ENCODE data around the gene CAPNS2.

The CAPNS2 gene

DNA sequence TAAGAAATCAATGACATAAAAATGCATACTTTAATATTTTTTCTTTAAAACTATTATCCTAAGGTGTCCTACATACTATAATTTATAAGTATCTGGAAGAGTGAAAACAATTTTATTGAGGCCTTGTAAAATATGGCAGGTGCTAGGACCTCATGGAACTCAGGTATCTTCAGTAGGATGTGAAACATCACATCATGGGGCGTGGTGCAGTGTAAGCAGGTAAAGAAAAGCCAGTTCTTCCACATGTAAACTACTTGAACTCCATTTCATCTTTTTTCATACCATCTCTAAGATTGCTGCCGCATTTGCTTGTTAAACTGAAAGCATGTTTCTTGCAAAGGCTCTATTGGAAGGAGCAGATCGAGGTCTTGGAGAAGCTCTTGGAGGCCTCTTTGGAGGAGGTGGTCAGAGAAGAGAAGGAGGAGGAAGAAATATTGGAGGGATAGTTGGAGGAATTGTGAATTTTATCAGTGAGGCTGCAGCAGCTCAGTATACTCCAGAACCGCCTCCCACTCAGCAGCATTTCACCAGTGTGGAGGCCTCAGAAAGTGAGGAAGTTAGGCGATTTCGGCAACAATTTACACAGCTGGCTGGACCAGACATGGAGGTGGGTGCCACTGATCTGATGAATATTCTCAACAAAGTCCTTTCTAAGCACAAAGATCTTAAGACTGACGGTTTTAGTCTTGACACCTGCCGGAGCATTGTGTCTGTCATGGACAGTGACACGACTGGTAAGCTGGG, at the start of gene CAPNS2:
Gene CAPNS2, plus strand, starts transcription at position 253 of the 744 bp plus-strand sequence. Its CDS starts 73 bp downstream, at position 326.
- no peak for DNase-seq (ENCODE audit: low spot score)

- DNase-seq (ENCODE audit: low spot score), result no peak
These were observed 44.7 kb upstream of the CAPNS2 start for GRCh38 chr16:55521792-55522191.

DNA sequence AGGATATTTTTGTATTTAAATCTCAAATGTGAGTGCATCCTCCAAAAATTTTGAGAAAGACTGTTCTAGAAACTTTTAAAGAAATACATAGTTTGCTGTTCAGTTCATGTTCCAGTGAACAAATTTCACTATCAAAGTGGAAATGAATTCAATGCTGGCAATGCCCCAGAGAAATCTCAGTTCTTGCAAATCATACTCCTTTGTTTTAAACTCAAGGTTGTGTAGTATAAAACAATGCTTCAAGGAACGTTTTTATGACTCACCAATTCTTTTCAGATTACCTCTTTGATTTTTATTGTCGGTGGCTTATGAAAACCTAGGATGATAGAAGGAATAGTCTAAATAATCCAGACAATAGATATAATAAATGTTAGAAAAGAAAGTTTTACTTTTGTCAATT, 40.0 kb upstream of the CAPNS2 start:
- DNase-seq (ENCODE audit: low spot score), result no peak

GRCh38 chr16:55527885-55528284, 38.6 kb upstream of the CAPNS2 start:
- no peak for DNase-seq (ENCODE audit: low spot score)

DNA sequence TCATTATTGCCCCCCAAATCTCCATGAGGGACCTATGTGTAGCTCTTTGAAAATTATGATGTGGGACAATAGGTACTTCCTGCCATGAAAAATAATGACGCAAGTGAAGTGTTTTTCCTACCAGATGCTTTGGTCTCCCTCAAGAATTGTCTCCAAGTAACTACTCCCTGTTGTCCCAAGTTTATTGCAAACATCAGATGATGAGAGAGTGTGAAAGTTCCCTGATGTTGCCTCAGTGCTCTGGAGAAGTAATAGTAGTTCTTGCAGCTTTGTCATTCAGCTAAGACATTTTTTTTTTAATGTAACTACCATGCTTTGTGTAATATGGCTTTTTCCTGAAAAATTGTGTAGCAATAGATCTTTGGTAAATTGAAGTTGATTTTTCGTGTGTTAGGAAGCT, 37.5 kb upstream of the CAPNS2 start:
- no peak for DNase-seq (ENCODE audit: low spot score)

DNA sequence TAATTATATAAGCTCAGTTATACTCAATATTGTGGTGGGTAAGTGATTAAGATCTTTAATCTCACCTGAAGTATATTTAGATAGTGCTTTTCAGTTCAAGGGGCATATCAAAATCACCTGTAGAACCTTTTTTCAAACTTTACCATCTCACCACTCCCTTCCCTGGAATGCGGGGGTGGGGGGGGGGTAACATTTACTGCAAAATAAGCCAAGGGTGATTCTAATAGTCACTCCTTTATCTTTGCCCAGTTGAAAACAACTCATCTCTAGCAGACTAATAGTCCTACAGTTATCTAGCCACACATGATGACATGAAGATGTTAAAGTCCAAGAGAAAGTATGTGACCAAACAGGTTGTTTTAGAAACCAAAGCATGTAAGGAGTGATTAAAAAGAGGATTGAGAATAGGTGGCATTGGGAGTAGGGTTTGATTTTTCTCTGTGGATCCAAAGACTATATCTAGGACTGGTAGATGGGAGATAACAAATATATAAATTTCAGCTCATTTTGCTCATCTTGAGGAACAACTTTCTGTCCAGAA, 36.1 kb upstream of the CAPNS2 start:
- no peak for DNase-seq (ENCODE audit: low spot score)

- DNase-seq (ENCODE audit: low spot score), result peak; percentile 28
These were observed 34.3 kb upstream of the CAPNS2 start for GRCh38 chr16:55532227-55532626.

DNA sequence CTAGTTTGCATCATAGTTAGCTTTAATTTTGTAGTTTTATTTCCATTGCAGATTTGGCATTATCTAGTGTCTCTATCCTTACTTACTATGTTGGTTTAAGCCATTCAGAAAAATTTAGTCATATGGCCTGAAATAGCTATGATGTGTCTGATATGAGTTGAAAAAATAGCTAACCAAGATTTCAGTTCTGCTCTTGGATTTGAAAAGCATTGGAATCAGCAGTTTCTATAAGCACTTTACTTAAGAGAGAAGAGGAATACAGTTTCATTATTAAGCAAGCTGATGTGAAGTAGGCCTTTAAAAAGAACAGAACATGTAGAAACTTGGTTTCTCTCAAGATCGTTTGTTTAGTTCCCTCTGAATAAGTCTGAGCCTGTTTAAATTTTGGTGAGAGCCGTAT, 31.7 kb upstream of the CAPNS2 start:
- DNase-seq (ENCODE audit: low spot score), result no peak

DNA sequence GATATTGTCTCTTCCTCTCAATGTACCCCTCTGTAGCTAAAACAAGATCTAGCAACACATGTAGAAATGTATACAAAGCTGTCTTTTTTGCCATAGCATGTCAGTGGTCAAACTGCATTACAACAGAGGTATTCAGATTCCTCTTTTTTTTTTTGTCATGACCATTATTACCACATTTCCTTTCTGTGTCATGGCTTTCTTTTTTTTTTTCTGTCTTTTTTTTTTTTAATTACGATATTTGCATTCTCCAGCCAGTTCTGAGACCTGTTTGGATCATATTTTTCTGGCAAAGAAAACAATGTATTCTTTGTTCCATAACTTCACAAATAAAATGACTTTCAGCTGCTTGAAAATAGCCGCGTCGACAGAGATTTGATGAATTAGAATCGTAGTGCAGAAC, 27.4 kb upstream of the CAPNS2 start:
- peak; percentile 14 for DNase-seq (ENCODE audit: low spot score)

- DNase-seq (ENCODE audit: low spot score), result no peak
These were observed 27.0 kb upstream of the CAPNS2 start for GRCh38 chr16:55539488-55539887.

DNA sequence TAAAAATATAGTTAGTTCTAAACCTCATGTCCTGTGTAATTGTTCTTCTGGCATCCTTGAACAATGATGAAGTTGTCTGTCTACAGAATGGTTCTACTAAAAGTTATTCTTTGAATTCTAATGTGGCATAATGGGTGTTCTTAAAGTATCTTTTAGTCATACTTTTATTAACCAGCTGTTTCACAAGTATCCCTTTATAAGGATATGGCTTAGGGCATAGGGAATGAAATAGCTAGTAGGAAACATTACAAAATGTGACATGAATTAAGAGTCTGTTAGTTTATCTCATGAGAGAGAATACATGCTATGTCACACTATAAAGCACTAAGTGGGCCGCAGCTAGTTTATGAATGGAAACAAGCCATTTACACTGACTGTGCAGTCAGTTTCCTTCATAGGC, 26.3 kb upstream of the CAPNS2 start:
- DNase-seq (ENCODE audit: low spot score), result no peak

DNA sequence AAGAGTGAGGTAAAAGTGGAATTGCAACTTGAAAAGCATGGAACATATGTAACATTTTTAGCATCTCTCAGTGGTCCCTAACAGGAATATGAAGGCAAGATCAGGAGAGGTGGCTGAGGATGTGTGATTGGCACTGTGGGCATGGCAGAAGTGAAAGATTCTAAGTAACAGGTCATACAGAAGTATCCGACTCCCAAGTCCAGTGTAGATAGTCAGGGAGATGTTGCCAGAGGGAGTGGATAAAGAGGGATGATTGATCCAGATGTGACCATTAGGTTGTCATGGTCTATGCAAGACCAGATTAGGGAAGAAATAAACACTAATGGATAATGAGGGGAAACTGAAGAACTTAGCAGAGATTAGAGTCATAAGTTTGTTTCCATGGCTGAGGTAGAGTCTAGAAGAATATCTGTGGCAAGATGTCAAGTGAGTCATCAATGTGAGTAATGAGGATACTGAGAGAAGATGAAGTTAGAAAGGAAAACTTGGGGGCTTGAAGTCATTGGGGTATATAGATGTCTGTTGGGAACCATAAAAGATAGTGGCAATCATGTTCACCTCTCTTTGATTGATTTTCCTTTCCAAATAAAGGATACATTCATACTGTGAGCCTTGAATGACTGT, 23.9 kb upstream of the CAPNS2 start:
- DNase-seq (ENCODE audit: low spot score), result peak; percentile 30

DNA sequence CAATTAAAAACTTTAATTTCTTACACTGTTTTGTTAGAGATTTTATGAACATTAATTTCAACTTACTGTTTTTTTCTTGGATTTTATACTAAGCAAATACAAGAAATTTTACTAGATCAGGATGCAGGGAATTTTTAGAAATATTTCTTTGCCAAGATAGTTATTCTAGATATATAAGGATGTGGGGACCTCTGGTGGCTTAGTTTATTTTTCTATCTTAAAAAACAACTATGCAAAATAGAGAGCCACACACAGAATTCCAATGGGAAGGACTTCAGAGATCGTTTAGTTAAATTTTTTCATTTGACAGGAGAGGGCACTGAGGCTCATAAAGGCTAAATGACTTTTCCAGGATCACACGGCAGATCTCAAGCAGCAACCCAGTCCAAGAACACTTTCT, 23.0 kb upstream of the CAPNS2 start:
- DNase-seq (ENCODE audit: low spot score), result no peak

DNA sequence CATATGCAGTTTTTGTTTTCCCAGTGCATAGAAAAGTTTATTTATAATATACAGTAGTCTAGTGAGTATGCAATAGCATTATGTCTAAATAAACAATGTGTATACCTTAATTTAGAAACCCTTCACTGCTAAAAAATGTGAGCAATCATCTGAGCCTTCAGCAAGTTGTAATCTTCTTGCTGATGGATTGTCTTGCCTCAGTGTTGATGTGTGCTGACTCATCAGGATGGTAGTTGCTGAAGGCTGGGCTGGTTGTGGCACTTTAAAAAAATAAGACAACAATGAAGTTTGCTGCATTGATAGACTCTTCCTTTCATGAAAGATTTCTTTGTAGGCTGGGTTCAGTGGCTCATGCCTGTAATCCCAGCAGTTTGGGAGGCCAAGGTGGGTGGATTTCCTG, 13.9 kb upstream of the CAPNS2 start:
- peak; percentile 39 for DNase-seq (ENCODE audit: low spot score)

DNA sequence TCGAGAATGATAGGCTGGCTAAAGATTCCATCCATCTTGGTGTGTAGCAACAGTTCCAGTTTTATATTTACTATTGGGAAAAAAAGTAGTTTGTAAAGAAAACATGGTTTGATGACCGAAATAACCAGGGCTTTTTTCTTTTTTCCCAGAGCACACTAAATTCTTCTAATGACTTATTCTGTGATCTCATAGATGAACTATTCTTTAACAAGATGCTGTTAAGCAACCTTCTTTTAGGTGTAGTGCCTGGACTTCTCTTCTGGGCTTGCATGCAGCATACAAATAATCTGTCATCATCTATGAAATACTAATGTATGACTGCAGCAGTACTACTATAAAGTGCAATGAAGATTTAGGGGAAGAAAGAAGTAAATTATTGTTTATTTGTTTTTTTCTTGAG, 11.0 kb upstream of the CAPNS2 start:
- peak; percentile 55 for DNase-seq (ENCODE audit: low spot score)

DNA sequence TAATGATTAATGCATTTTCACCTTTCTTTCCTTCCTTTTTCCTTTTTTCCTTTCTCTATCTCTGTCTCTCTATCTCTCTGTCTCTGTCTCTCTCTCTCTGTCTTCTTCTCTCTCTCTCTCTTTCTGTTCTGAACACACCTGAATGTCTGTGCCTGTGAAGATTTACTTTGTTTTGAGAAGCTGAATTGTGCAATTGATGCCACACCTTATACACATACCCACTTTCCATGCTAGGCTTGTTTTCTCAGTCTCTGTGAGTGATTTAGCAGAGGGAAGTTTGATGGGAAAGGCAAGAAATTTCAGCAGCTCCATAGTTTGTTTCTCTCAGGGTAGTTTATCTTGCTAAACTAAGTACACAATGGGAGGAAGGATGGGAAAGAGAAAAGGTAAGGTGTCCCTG, 9.3 kb upstream of the CAPNS2 start:
- DNase-seq (ENCODE audit: low spot score), result no peak

DNA sequence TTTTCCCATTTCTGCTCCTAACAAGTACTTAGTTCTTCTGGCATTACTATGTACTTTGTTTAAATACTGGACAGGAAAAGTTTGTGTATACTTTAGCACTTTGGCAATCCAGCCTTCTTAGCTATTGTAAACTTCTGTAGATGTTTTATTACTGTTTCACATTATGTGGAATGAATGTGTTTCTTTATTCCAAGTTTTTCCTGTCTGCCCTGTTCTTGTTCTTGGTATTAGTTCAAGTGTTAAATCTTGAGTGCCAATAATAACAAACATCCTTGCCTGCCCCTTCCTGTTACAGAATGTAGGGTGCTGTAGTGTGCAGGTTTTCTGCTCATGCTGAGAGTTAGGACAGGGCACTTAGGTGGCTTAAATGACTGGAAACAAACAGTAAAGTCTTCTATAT, 7.3 kb upstream of the CAPNS2 start:
- no peak for DNase-seq (ENCODE audit: low spot score)

- DNase-seq (ENCODE audit: low spot score), result no peak
These were observed 6.5 kb upstream of the CAPNS2 start for GRCh38 chr16:55559933-55560516.

DNA sequence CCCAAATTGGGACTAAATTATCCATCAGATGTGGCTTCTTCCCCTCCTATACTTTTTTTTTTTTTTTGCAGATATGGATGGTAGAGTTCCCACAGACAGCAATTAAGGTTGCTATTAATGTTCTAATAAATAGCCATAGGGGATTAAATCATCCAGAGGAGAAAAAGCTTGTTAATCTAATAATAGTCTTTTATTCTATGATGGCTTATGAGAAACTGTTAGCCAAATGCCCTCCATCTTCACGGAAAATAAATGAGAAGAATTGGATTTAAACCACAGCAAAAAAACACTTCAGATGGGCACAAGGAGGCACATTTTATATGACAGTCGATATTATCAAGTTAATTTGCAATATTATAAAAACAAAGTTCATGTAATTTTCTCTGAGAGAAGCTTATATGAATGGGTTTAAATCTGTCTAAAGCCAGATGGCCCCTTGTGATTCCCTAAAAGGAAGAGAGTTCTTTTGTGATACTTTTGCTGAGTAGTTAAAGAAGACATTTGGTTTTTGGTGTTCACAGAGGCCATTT, 5.1 kb upstream of the CAPNS2 start:
- no peak for DNase-seq (ENCODE audit: low spot score)

DNA sequence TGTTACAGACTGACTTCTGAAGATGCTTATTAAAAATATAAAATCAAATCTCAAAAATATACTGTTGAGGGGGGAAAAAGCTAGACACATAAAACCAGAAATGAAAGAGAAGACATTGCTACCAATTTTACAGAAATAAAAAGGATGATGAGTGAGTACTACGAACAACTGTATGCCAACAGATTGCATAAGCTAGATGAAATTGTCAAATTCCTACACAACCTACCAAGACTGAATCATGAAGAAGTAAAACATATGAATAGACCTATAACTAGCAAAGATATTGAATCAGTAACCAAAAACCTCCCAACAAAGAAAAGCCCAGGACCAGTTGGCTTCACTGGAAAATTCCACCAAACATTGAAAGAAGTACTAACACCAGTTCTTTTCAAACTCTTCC, 3.5 kb upstream of the CAPNS2 start:
- no peak for DNase-seq (ENCODE audit: low spot score)

GRCh38 chr16:55563797-55564196, 2.7 kb upstream of the CAPNS2 start:
- no peak for DNase-seq (ENCODE audit: low spot score)

GRCh38 chr16:55565086-55565485, 1.4 kb upstream of the CAPNS2 start:
- no peak for DNase-seq (ENCODE audit: low spot score)

GRCh38 chr16:55567382-55567781, 898 bp downstream of the CAPNS2 start:
- DNase-seq (ENCODE audit: low spot score), result peak; percentile 29

Data from AG20443 (cell line).